Measurements from ENCODE around the gene PRKACG.

The PRKACG gene

GRCh38 chr9:69047371-69047770 lies 33.5 kb upstream of the PRKACG start:
- DNase-seq (ENCODE audit: extremely low read depth, low read depth): no peak
- no peak for TF ChIP-seq CTCF (IDR thresholded peaks at IDR 0.05; ENCODE audit: low read depth, low read length)

GRCh38 chr9:69046723-69047122 lies 32.8 kb upstream of the PRKACG start:
- no peak for TF ChIP-seq CTCF (IDR thresholded peaks at IDR 0.05; ENCODE audit: low read depth, low read length)
- DNase-seq (ENCODE audit: extremely low read depth, low read depth): no peak

DNA sequence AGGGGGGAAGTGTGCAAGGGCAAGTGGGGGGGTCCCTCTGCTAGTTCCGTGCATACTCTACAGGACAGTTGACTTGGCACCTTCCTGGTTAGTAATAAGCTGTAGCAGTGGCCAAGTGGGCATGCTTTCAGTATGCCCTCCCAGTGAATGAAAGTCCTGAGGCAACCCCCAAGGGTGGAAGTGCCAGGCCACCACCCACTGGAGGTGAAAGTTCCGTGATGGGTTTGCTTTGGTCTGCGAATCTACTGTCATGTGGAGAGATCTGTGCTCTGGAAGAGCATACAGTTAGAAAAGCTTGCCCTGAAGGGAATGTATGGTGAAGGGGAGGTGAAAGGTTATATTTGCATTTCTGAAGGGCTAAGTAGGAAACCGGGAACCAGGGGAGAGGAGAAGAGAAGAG lies 31.9 kb upstream of the PRKACG start:
- TF ChIP-seq CTCF (IDR thresholded peaks at IDR 0.05; ENCODE audit: low read depth, low read length): no peak
- DNase-seq (ENCODE audit: extremely low read depth, low read depth): no peak

GRCh38 chr9:69044240-69045219 lies 30.6 kb upstream of the PRKACG start:
- peak; percentile 28 for DNase-seq (ENCODE audit: extremely low read depth, low read depth)
- no peak for TF ChIP-seq CTCF (IDR thresholded peaks at IDR 0.05; ENCODE audit: low read depth, low read length)

DNA sequence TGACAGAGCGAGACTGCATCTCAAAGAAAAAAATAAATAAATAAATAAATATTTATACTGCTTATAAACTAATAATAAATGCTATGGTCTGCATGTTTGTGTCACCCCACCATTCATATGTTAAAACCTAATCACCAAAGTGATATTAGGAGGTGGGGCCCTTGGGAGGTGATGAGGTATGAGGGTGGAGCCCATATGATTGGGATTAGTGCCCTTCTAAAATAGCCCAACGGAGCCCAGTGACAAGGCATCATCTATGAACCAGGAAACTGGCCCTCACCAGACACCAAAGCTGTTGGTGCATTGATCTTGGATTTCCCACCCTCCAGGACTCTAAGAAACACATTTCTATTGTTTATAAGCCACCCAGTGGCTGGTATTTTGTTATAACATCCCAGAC lies 26.7 kb upstream of the PRKACG start:
- TF ChIP-seq CTCF (IDR thresholded peaks at IDR 0.05; ENCODE audit: low read depth, low read length): no peak; the same call in 1 of the 2 replicates
- no peak for DNase-seq (ENCODE audit: extremely low read depth, low read depth)

- no peak for DNase-seq (ENCODE audit: extremely low read depth, low read depth)
- no peak for TF ChIP-seq CTCF (IDR thresholded peaks at IDR 0.05; ENCODE audit: low read depth, low read length)
These were observed 22.9 kb upstream of the PRKACG start for GRCh38 chr9:69036799-69037198.

- DNase-seq (ENCODE audit: extremely low read depth, low read depth): no peak
- TF ChIP-seq CTCF (IDR thresholded peaks at IDR 0.05; ENCODE audit: low read depth, low read length): no peak
These were observed 22.4 kb upstream of the PRKACG start for GRCh38 chr9:69036309-69036708.
